HG03135 (cell line): ENCODE results near the gene HPDL.
"Not testable (repeated sequence)": the region's sequence is repeated elsewhere in the genome, so short reads cannot be mapped to it uniquely, and the experiment has no call there.

Source experiments
- ATAC-seq: cut with Tn5 transposase; IDR thresholded peaks from one replicate; pipeline ENCODE4 v1.9.1; 2021; ENCODE audit warnings: mild to moderate bottlenecking, moderate library complexity; ENCODE audit not compliant: unreplicated experiment

Gene HPDL

GRCh38 chr1:45348966-45349677 is 22.4 kb downstream of the HPDL start:
- ATAC-seq: no peak

- no peak for ATAC-seq
Observed at GRCh38 chr1:45351508-45351907, 24.8 kb downstream of the HPDL start.

GRCh38 chr1:45353685-45354084 is 27.0 kb downstream of the HPDL start:
- no peak for ATAC-seq

- ATAC-seq: no peak
Observed at GRCh38 chr1:45354838-45355237, 28.1 kb downstream of the HPDL start.

- ATAC-seq: no peak
Observed at GRCh38 chr1:45355683-45356082, 29.0 kb downstream of the HPDL start.

GRCh38 chr1:45356186-45356585 is 29.5 kb downstream of the HPDL start:
- no peak for ATAC-seq

- ATAC-seq: no peak
Observed at GRCh38 chr1:45359882-45360513, 33.3 kb downstream of the HPDL start.

GRCh38 chr1:45360981-45361380 is 34.3 kb downstream of the HPDL start:
- ATAC-seq: not testable (repeated sequence)

- no peak for ATAC-seq
Observed at GRCh38 chr1:45364294-45364693, 37.6 kb downstream of the HPDL start.

- no peak for ATAC-seq
Observed at GRCh38 chr1:45365051-45365450, 38.4 kb downstream of the HPDL start.

- ATAC-seq: no peak
Observed at GRCh38 chr1:45370575-45370974, 43.9 kb downstream of the HPDL start.

GRCh38 chr1:45373573-45373972 is 46.9 kb downstream of the HPDL start:
- no peak for ATAC-seq

GRCh38 chr1:45375104-45376090 is 48.7 kb downstream of the HPDL start:
- no peak for ATAC-seq

GRCh38 chr1:45378184-45378583 is 51.5 kb downstream of the HPDL start:
- ATAC-seq: no peak
